Measurements from ENCODE around the gene PUDP.
"Not testable (repeated sequence)": the region's sequence is repeated elsewhere in the genome, so short reads cannot be mapped to it uniquely, and the experiment has no call there.

Gene PUDP

GRCh38 chrX:7026365-7026764, 121.6 kb downstream of the PUDP start:
- not testable (repeated sequence) for DNase-seq (ENCODE audit: low read depth)

GRCh38 chrX:7025471-7025870, 122.5 kb downstream of the PUDP start:
- no peak for DNase-seq (ENCODE audit: low read depth)

- DNase-seq (ENCODE audit: low read depth), result no peak
These were observed 123.1 kb downstream of the PUDP start for GRCh38 chrX:7024850-7025249.

- DNase-seq (ENCODE audit: low read depth), result not testable (repeated sequence)
These were observed 125.0 kb downstream of the PUDP start for GRCh38 chrX:7022996-7023395.

DNA sequence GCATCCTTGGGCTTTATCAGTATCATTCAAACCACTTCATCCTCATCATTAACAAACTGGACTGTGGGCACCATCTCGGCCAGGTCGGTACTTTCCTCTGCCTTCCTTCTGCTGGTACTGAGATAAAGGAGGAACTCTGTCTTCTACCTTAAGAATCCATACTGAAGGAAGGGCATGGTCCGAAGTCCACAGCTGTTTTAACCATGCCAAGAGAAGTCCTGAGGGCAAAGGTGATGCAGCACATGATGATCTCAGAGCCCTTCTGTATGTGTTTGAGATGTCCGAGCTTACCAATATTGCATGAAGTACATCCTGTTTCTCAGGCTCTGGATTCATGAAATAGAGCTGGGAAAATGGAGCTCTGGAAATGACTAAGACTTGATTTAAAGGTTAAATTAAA, 126.0 kb downstream of the PUDP start:
- DNase-seq (ENCODE audit: low read depth), result no peak

DNA sequence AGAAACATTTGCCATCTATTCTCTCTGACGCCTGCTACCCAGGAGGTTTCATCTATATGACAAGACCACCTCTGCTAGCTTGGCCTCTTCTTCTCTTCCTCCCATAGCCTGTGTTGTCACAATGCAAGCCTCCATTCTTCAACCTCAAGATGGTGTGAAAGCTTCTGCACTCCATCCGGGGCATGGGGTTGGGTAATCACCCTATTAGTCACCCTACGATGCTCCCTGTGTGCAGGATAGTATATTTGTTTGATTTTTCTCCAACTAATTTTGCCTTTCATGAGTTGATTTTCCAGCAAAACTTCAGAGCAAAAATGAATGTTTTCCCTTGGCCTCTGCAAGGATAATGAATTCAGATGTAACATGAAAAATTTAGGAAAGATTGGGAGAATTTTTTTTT, 128.4 kb downstream of the PUDP start:
- DNase-seq (ENCODE audit: low read depth), result no peak

- DNase-seq (ENCODE audit: low read depth), result not testable (repeated sequence)
These were observed 135.6 kb downstream of the PUDP start for GRCh38 chrX:7012262-7012834.

GRCh38 chrX:7010897-7011296, 137.1 kb downstream of the PUDP start:
- DNase-seq (ENCODE audit: low read depth), result not testable (repeated sequence)

DNA sequence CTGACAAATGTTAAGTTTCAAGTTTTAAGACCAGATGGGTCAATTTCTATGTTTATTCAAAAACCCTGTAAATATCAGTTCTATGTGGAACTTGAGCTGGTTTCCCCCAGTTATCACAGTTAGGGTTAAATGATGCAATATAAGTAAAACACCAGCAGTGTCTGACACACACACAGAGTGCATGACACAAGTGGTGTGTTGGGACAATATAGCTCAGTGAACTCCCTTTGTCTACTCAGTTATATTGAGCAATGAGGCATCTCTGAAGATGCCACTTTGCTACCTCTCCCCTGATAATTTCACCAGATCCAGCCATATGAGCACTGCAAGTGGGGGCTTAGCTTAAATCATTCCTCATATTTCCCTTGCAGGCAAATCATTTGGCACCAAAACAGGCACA, 140.6 kb downstream of the PUDP start:
- not testable (repeated sequence) for DNase-seq (ENCODE audit: low read depth)

Data from non-pigmented ciliary epithelial cell (primary cell).